ENCODE results near the gene ZKSCAN3.
"Not testable (repeated sequence)": the region's sequence is repeated elsewhere in the genome, so short reads cannot be mapped to it uniquely, and the experiment has no call there.

The ZKSCAN3 gene

DNA sequence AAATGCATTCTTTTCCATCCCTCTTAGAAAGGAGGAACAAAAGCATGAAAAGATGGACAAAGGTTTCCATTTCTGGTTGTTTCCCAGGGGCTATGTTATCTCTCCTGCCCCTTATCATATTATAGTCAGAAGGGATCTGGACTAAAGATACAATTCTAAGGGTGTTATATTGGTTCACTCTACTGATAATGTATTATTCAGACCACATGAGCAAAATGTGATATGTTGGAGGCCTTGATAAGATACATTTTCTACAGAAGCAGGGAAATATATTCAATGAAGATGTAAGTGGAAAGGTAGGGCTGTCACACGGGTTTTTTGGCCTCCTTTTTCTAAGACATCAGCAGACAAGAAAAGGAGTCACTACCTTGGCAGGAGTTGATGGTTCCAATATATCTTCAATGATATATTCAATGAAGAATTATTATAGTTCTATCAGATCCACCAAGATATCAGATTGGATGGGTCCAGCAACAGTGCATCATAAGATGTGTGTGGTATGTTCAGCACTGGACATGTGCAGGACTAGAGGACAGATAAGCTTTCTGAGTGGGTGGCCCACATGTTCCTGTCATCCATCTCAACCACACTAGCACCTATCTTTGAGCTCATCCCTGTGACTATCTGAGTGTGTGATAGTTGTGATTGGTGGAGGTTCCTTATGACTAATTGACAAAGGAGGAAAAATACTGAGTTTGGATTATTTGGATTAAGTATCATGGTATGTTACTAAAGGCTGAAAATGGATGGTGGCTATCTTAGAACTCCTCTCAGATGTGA is 5.7 kb upstream of the ZKSCAN3 start:
- DNase-seq (ENCODE audit: low spot score): no peak

GRCh38 chr6:28345201-28345600 is 4.5 kb upstream of the ZKSCAN3 start:
- DNase-seq (ENCODE audit: low spot score): no peak

GRCh38 chr6:28347119-28347518 is 2.6 kb upstream of the ZKSCAN3 start:
- no peak for DNase-seq (ENCODE audit: low spot score)

GRCh38 chr6:28349344-28349891 is 329 bp upstream of the ZKSCAN3 start:
- DNase-seq (ENCODE audit: low spot score): no peak

DNA sequence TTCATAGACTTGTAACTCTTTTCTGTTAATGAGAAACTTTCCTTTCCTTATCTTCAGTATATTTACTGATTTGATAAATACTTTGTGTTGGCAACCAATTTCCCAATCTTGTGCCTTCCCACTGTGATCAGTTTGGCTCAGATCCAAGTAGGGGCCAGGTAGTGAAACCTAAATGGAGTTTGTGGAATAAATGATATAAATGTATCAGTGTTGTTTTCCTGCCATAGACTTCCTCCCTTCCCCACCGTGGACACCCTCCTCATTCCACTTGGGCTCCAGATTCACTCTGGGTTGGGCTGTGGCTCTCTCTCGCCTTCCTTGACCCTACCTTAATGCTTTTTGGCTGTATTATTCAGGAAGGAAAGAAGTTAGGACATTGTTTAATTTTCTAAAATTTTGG is 1.3 kb downstream of the ZKSCAN3 start:
- DNase-seq (ENCODE audit: low spot score): no peak

DNA sequence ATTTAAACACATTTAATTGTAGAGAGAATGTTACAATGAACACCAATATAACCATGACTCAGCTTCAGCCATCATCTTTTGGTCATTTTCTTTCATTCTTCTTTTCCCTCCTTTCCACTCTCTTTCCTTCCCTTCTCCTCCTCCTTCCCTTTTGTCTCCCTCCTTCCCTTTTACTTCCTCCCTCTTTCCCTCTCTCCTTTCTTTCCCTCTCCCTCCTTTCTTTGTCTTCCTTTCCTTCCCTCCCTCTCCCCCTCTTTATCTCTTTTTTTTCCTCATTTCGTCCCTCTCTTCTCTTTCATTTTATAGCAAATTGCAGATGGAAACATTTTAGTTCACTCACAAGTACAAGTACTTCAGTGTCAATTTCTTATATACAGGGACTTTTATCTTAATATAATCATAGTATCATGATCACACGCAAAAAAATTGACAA is 1.8 kb downstream of the ZKSCAN3 start:
- no peak for DNase-seq (ENCODE audit: low spot score)

DNA sequence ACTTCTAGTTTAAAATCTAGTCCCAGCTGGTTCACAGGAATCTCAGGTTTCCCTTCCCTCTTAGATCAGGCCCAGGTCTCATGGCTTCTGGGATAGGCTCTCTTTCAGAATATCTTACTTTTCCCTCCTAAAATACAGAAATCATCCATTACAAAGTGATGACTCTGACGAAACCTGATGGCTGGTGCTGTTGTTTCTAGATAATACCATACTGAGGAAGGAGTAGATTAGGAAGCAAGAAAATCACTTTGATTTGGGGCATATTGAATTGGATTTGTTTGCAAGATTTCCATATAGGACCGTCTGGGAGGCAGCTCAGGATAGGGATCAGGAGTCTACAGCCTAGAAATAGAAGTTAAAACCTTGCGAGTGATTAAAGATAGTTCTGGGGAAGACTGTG is 3.6 kb downstream of the ZKSCAN3 start:
- no peak for DNase-seq (ENCODE audit: low spot score)

- DNase-seq (ENCODE audit: low spot score): no peak
Measured at GRCh38 chr6:28353981-28354676, 4.4 kb downstream of the ZKSCAN3 start.

DNA sequence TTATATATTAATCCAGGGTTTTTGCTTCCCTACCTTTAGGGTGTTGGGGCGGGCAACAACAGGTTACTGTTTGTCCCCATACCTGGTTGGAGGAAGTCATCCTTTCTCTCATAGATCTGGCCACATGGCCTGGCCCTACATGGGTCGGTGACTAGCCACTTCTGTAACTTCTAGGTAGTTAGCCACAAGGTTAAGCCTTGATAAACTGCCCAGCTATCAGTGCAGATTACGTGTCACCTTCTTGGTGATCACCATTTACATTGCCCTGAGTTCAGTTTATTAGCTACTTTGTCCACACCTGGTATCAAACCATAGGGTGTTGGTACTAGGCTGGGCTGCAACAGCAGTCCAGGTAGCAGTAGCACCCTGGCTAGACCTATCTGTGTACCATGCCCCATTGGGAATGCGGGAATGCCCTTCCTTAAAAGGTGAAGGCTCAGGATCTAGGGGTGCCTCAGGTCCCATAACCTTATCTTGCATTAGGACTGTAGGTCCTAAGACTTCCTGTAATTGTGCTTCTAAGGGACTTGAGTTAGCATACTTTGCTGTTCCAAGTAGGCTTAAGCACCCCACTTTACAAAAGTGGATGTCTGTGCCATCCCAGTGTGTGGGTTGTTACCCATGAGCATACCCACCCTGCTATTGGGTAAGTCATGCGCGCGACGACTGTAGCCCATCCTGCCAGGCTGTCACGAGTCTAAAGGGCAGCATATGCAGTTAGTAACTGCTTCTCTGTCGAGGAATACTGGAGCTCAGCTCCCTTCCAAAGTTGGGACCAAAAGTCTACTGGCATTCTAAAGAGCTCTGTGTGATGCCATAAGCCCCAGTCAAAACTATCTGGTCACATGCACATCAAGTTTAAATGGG is 5.2 kb downstream of the ZKSCAN3 start:
- no peak for DNase-seq (ENCODE audit: low spot score)

DNA sequence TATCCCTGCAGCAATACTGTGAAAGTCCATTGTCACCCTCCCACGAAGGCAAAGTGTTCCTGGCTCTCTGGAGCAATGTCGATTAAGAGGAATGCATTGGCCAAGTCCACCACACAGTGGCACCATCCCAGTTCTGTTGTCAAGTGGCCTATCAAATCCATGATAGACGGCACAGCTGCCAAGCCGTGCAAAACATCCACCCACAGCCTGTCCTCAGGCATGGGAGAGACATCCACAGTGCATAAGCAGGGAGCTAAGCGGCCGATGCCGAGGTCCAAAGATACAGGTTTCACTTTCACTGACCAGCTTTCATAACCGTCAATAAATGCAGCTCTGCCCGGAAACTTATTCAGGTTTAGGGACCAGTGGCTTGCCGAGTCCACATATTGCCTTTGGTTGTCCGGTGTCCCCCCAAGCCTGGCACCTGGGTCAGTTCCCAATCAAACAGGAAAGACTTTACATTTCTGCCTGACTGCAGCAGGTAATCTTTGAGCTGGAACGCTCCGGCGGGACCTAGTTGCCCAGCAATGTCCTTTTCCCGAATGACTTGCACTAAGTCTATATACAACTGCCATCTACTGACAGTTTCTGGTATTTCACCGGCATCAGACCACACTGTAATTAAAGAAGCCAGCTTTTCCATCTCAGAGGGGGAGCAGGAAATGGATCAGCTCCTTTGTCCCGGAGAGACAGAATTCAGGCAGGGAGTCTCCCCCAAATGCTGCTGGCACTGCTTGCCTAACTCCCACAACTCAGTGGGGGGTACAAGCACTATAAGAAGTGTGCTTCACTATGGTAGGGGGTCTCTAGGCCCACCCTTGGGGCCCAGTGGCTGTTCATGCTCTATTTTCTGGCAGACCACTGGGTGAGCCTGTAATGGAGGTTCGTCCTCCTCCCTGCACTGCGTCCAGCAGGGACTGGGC is 6.3 kb downstream of the ZKSCAN3 start:
- DNase-seq (ENCODE audit: low spot score): peak; percentile 45

DNA sequence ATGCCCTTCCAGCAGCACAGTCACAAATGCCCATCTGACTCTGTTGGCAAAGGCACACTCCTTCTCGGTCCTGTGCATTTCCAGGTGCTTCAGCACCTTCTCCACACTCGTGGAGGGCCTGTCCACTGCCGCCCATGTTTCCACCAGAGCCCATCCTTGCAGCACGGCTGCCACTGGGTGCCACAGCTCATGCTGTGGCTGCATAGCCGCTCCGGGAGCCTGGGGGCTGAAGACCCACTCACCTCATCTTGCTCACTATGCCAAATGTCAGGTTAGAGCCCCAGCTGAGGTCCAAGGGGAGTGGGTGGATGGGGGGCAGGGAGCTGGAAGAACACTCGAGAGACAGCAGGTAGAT is 6.9 kb downstream of the ZKSCAN3 start:
- DNase-seq (ENCODE audit: low spot score): no peak

- DNase-seq (ENCODE audit: low spot score): no peak
Measured at GRCh38 chr6:28357036-28357435, 7.3 kb downstream of the ZKSCAN3 start.

GRCh38 chr6:28359562-28359961 is 9.8 kb downstream of the ZKSCAN3 start:
- not testable (repeated sequence) for DNase-seq (ENCODE audit: low spot score)

DNA sequence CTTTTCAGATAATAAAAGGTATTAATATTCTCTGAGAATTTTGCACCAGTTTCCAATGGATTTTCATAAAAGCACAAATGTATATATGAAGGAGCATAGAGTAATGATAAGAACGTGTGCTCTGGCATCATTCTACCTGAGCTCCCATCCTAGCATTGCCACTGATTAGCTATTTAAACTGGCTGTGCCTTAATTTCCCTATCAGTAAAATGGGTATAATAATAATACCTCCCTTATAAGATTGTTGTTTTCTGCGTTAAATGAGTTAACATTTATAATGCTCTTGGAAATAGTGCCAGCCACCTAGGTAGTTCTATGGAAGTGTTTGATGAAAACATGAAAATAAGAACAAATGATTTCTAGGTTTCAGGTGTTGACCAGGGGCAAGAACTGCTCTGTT is 11.2 kb downstream of the ZKSCAN3 start:
- DNase-seq (ENCODE audit: low spot score): no peak

DNA sequence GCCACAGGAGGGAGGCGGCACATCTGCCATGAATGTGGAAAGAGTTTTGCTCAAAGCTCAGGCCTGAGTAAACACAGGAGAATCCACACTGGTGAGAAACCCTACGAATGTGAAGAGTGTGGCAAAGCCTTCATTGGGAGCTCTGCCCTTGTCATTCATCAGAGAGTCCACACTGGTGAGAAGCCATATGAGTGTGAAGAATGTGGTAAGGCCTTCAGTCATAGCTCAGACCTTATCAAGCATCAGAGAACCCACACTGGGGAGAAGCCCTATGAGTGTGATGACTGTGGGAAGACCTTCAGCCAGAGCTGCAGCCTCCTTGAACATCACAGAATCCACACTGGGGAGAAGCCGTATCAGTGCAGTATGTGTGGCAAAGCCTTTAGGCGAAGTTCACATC is 15.8 kb downstream of the ZKSCAN3 start:
- DNase-seq (ENCODE audit: low spot score): not testable (repeated sequence)

- DNase-seq (ENCODE audit: low spot score): no peak
Measured at GRCh38 chr6:28368522-28368921, 18.8 kb downstream of the ZKSCAN3 start.

- no peak for DNase-seq (ENCODE audit: low spot score)
Measured at GRCh38 chr6:28369463-28369862, 19.7 kb downstream of the ZKSCAN3 start.

DNA sequence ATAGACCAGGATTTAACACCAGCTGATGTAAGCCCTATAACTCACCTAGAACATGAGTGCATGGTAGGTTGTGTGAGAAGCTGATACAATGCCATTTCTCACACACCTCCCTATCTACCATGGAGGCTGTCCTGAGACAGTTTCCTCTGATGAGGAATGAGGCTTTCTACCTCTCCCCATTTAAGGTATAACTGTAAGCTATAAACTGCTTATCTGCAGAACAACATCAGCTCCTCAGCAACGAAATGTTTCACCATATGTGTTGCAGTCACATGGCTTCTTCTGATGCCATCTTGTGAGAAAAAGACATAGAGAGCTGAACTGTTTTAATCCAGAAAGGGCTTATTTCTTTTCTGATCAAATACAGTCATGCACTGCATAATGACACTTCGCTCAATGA is 20.7 kb downstream of the ZKSCAN3 start:
- DNase-seq (ENCODE audit: low spot score): no peak

DNA sequence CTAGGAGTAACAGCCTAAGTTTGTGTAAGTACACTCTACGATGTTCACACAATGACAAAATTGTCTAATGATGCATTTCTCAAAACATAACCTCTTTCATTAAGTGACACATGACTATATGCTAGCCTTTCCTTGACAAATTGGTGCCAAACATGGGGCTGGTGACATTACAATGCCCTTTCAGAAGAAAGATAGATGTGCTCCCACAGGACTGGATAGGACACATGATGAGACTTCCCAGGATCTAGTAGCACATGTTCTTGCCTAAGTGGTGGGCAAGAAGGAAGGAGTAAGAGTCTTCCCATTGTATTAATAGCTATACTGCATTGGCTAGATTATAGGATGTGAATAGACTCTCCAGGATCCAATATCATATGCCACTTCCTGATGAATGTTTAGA is 21.5 kb downstream of the ZKSCAN3 start:
- DNase-seq (ENCODE audit: low spot score): no peak

DNA sequence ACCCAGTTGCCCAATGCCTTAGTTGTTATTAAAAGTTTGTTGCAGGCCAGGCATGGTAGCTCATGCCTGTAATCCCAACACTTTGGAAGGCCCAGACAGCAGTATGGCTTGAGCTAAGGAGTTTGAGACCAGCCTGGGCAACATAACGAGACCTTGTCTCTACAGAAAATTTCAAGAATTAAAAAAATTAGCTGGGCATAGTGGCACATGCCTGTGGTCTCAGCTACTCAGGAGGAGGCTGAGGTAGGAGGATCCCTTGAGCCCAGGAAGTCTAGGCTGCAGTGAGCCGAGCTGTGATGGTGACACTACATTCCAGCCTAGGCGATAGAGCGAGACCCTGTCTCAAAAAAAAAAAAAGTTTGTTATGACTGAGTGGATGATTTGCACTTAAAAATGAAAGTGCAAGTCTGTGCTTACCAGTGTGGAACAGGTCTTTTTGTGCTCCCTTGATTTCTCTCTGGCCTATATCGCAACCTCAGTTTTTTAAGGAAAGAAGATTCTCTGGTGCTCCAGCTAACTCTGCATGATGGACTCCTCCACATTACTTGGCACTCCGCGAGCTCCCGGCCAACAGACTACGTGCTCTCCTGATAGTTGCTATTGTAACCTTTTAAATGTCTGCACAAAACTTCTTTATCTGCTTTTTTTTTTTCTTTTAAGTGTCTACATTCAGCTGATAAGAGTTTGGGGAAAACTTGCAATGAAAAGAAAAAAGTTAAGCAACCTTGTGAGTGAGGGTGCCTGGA is 22.1 kb downstream of the ZKSCAN3 start:
- no peak for DNase-seq (ENCODE audit: low spot score)

GRCh38 chr6:28373925-28374324 is 24.2 kb downstream of the ZKSCAN3 start:
- no peak for DNase-seq (ENCODE audit: low spot score)

Measured in HuH-7 (cell line).